GM18502 (cell line): ENCODE measurements around the gene SERAC1.

Experiments
- ATAC-seq: cut with Tn5 transposase; IDR thresholded peaks from one replicate; pipeline ENCODE4 v1.9.1; 2021; ENCODE audit warnings: mild to moderate bottlenecking; ENCODE audit not compliant: unreplicated experiment, poor library complexity

The SERAC1 gene

GRCh38 chr6:158131926-158132325, 36.1 kb downstream of the SERAC1 start:
- no peak for ATAC-seq

- no peak for ATAC-seq
These were observed 42.8 kb downstream of the SERAC1 start for GRCh38 chr6:158125271-158125670.

GRCh38 chr6:158124288-158124687, 43.8 kb downstream of the SERAC1 start:
- no peak for ATAC-seq

GRCh38 chr6:158122048-158122447, 46.0 kb downstream of the SERAC1 start:
- ATAC-seq: no peak

GRCh38 chr6:158121335-158121734, 46.7 kb downstream of the SERAC1 start:
- ATAC-seq: no peak

- no peak for ATAC-seq
These were observed 49.2 kb downstream of the SERAC1 start for GRCh38 chr6:158118886-158119285.

GRCh38 chr6:158115508-158115907, 52.6 kb downstream of the SERAC1 start:
- no peak for ATAC-seq

GRCh38 chr6:158115102-158115501, 53.0 kb downstream of the SERAC1 start:
- ATAC-seq: no peak

GRCh38 chr6:158113802-158114201, 54.3 kb downstream of the SERAC1 start:
- no peak for ATAC-seq

- no peak for ATAC-seq
These were observed 56.1 kb downstream of the SERAC1 start for GRCh38 chr6:158111987-158112386.

- ATAC-seq: no peak
These were observed 57.1 kb downstream of the SERAC1 start for GRCh38 chr6:158110986-158111385.

- no peak for ATAC-seq
These were observed 58.3 kb downstream of the SERAC1 start for GRCh38 chr6:158109748-158110147.

GRCh38 chr6:158104696-158105095, 63.4 kb downstream of the SERAC1 start:
- no peak for ATAC-seq

GRCh38 chr6:158103228-158103627, 64.8 kb downstream of the SERAC1 start:
- ATAC-seq: no peak

- ATAC-seq: no peak
These were observed 72.4 kb downstream of the SERAC1 start for GRCh38 chr6:158095671-158096070.

GRCh38 chr6:158095031-158095430, 73.0 kb downstream of the SERAC1 start:
- no peak for ATAC-seq

- ATAC-seq: no peak
These were observed 75.3 kb downstream of the SERAC1 start for GRCh38 chr6:158092806-158093205.

- no peak for ATAC-seq
These were observed 80.7 kb downstream of the SERAC1 start for GRCh38 chr6:158087224-158087867.

GRCh38 chr6:158086504-158087223, 81.4 kb downstream of the SERAC1 start:
- ATAC-seq: no peak

GRCh38 chr6:158086054-158086503, 82.0 kb downstream of the SERAC1 start:
- peak; percentile 89 for ATAC-seq

GRCh38 chr6:158085261-158086053, 82.6 kb downstream of the SERAC1 start:
- ATAC-seq: no peak
